Cardiac muscle cell (in vitro differentiated cells and primary cell): ENCODE measurements around the gene JOSD1. TPM values are rescaled to one million over a fixed set of nuclear protein-coding genes. Genes with fewer than 3 reads are reported as not detected.

Experiments
- DNase-seq, 2 donors: peaks; one replicate each; pipeline versions ENCODE4 v3.0.0 to v3.0.0-alpha.2; 2010 to 2017; ENCODE audit warnings: low read depth in 1 of 2, low spot score in 1 of 2
- H3K27ac ChIP-seq: fragments of 200-600 bp; sonication (generic); 2 replicates; pipeline ENCODE4 v1.5.1; 2016
- H3K27me3 ChIP-seq: fragments of 200-600 bp; sonication (generic); 2 replicates; pipeline ENCODE4 v1.6.0; 2016; ENCODE audit warnings: control low read depth
- H3K36me3 ChIP-seq: fragments of 200-600 bp; sonication (generic); 2 replicates; pipeline ENCODE4 v1.5.1; 2016; ENCODE audit warnings: control low read depth
- H3K4me1 ChIP-seq: fragments of 200-600 bp; sonication (generic); 2 replicates; pipeline ENCODE4 v1.8.1; 2017; ENCODE audit warnings: low read depth, mild to moderate bottlenecking, mixed run types
- H3K4me3 ChIP-seq: fragments of 200-600 bp; sonication (generic); 2 replicates; pipeline ENCODE4 v1.5.1; 2016; ENCODE audit warnings: mild to moderate bottlenecking
- H3K9me3 ChIP-seq: fragments of 200-600 bp; sonication (generic); 2 replicates; pipeline ENCODE4 v1.5.1; 2017; ENCODE audit warnings: low read depth, mild to moderate bottlenecking, control low read depth
- CTCF ChIP-seq: IDR thresholded peaks from 2 replicates; pipeline ENCODE4 v1.5.1; 2012; ENCODE audit warnings: low read depth, mild to moderate bottlenecking, low read length
- polyA plus RNA-seq: library from polyadenylated mRNA; unstranded; fragments of >200 nt; fragmentation: Nextera tagmentation; extraction: Ambion mirVana; gene quantifications from 2 replicates; pipeline ENCODE4 v1.2.1, GENCODE V29; 2016
- total RNA-seq: library from RNA; depleted of rRNA; stranded (reverse); fragments of >200 nt; gene quantifications from 2 replicates; pipeline ENCODE4 v1.2.3, GENCODE V29; 2016

JOSD1 gene
- total and polyA plus RNA-seq, 2 experiments from 2014 or later, result 4.4 to 41.0 TPM

GRCh38 chr22:38742176-38742942 is 41.6 kb upstream of the JOSD1 start:
- peaks cover 57% of the 10 kb centered on the region for H3K36me3 ChIP-seq
- H3K27me3 ChIP-seq, result no peaks in the 10 kb centered on the region
- H3K9me3 ChIP-seq, result no peaks in the 10 kb centered on the region
- no peak for DNase-seq
- H3K27ac ChIP-seq, result no peak overlapping the region
- no peak overlapping the region for H3K4me3 ChIP-seq
- H3K4me1 ChIP-seq, result no peaks in the 10 kb centered on the region
- no peak for TF ChIP-seq CTCF

GRCh38 chr22:38741576-38741975 is 40.8 kb upstream of the JOSD1 start:
- no peak for DNase-seq
- Histone ChIP-seq H3K27ac (no peak overlapping the region), H3K4me1 (no peaks in the 10 kb centered on the region), H3K36me3 (peaks cover 61% of the 10 kb centered on the region), H3K4me3 (no peak overlapping the region), H3K9me3 (no peaks in the 10 kb centered on the region), H3K27me3 (no peaks in the 10 kb centered on the region)
- TF ChIP-seq CTCF, result no peak

- Histone ChIP-seq H3K36me3 (peaks cover 61% of the 10 kb centered on the region), H3K27ac (no peak overlapping the region), H3K4me1 (no peaks in the 10 kb centered on the region), H3K27me3 (no peaks in the 10 kb centered on the region), H3K4me3 (no peak overlapping the region), H3K9me3 (no peaks in the 10 kb centered on the region)
- TF ChIP-seq CTCF, result no peak
- DNase-seq, result no peak
Measured at GRCh38 chr22:38741166-38741565, 40.4 kb upstream of the JOSD1 start.

GRCh38 chr22:38740754-38741153 is 40.0 kb upstream of the JOSD1 start:
- no peak overlapping the region for H3K27ac ChIP-seq
- no peaks in the 10 kb centered on the region for H3K27me3 ChIP-seq
- H3K36me3 ChIP-seq, result peaks cover 58% of the 10 kb centered on the region
- TF ChIP-seq CTCF, result no peak
- H3K9me3 ChIP-seq, result no peaks in the 10 kb centered on the region
- no peaks in the 10 kb centered on the region for H3K4me1 ChIP-seq
- DNase-seq, result no peak
- no peak overlapping the region for H3K4me3 ChIP-seq

GRCh38 chr22:38740116-38740723 is 39.5 kb upstream of the JOSD1 start:
- H3K27ac ChIP-seq, result no peak overlapping the region
- DNase-seq, result no peak
- H3K9me3 ChIP-seq, result no peaks in the 10 kb centered on the region
- H3K4me3 ChIP-seq, result no peak overlapping the region
- H3K27me3 ChIP-seq, result no peaks in the 10 kb centered on the region
- no peak for TF ChIP-seq CTCF
- peaks cover 53% of the 10 kb centered on the region for H3K36me3 ChIP-seq
- no peaks in the 10 kb centered on the region for H3K4me1 ChIP-seq
